K562 (cell line): ENCODE measurements around the gene SEL1L. TPM values are rescaled to one million over a fixed set of nuclear protein-coding genes. Genes with fewer than 3 reads are reported as not detected.

Experiments used
- ATAC-seq: fragments of 200-7000 bp; cut with Tn5 transposase; 3 replicates; pipeline ENCODE4 v1.9.1; 2020; ENCODE audit warnings: moderate library complexity
- BruUV-seq: library from RNA; stranded (reverse); fragments of 400-500 nt; replicated peaks from 2 replicates; lab custom pipeline; 2021; lab: Mats Ljungman, UMichigan
- CTCF ChIA-PET: fragments of 300-600 bp; formaldehyde crosslinking; extraction: SDS; loops from one replicate; lab custom pipeline; 2021; ENCODE audit warnings: low intra/inter-chr PET ratio; lab: Yijun Ruan, JAX
- POLR2A ChIA-PET: fragments of 300-600, 350-650 bp; sonication (Branson Sonifier 250); formaldehyde crosslinking; extraction: SDS; loops from one replicate; lab custom pipeline; 2021; ENCODE audit warnings: antibody characterized with exemption, inconsistent platforms; lab: Yijun Ruan, JAX
- DNase-seq, 4 experiments: peaks; one replicate each; pipeline versions ENCODE4 v3.0.0 to v3.0.0-alpha.2; 2011 to 2018; ENCODE audit warnings: low spot score in 3 of 4, mixed read lengths in 3 of 4; ENCODE audit errors: extremely low read depth in 1 of 4
- FAIRE-seq: peaks from 2 replicates; lab custom pipeline; 2011; peaks lifted over from hg19 to GRCh38; lab: Jason Lieb, UNC
- H2AFZ ChIP-seq: 2 replicates; pipeline ENCODE4 v1.6.0; 2011; ENCODE audit warnings: low read depth, low read length, control low read depth, inconsistent platforms
- H3K27ac ChIP-seq: fragments of 200-600 bp; 3 replicates; pipeline ENCODE4 v1.8.0; 2011; ENCODE audit warnings: low read depth, mild to moderate bottlenecking, control low read depth, inconsistent platforms, low read length, moderate library complexity, mixed read lengths; ENCODE audit errors: extremely low read depth
- H3K27me3 ChIP-seq, 2 experiments: fragments of 300-600 bp in 1 of 2; 2 replicates in 1 of 2; 3 replicates in 1 of 2; pipeline versions ENCODE4 v1.6.0 to v1.8.0; 2011; ENCODE audit warnings: inconsistent platforms in 2 of 2, low read length in 2 of 2, mild to moderate bottlenecking in 1 of 2, mixed read lengths in 1 of 2, moderate library complexity in 1 of 2; ENCODE audit not compliant: control insufficient read depth in 2 of 2, insufficient read depth in 2 of 2
- H3K36me3 ChIP-seq: fragments of 300-600 bp; 3 replicates; pipeline ENCODE4 v1.8.0; 2011; ENCODE audit warnings: mild to moderate bottlenecking, low read length, inconsistent platforms; ENCODE audit not compliant: control insufficient read depth, insufficient read depth
- H3K4me1 ChIP-seq, 2 experiments: fragments of 200-600 bp in 1 of 2; replicated peaks in 1 of 2; 2 replicates in 1 of 2; 3 replicates in 1 of 2; pipeline versions ENCODE4 v1.5.1 to v1.8.0; 2011; ENCODE audit warnings: inconsistent platforms in 2 of 2, low read length in 2 of 2, mild to moderate bottlenecking in 1 of 2, mixed read lengths in 1 of 2, moderate library complexity in 1 of 2; ENCODE audit not compliant: control insufficient read depth in 2 of 2, insufficient read depth in 2 of 2
- H3K4me2 ChIP-seq: 2 replicates; pipeline ENCODE4 v1.6.1; 2011; ENCODE audit warnings: low read length, control low read depth, inconsistent platforms, mixed read lengths; ENCODE audit not compliant: insufficient read depth
- H3K4me3 ChIP-seq: fragments of 200-600 bp; sonication (generic), shearing (Covaris generic); 2 replicates; pipeline ENCODE4 v1.5.1; 2016; ENCODE audit warnings: control low read depth, inconsistent platforms
- H3K79me2 ChIP-seq: fragments of 200-600 bp; 3 replicates; pipeline ENCODE4 v1.8.0; 2011; ENCODE audit warnings: low read length, inconsistent platforms; ENCODE audit not compliant: control insufficient read depth, insufficient read depth
- H3K9ac ChIP-seq, 2 experiments: 2 replicates each; pipeline versions ENCODE4 v1.6.0 to v1.6.1; 2011; ENCODE audit warnings: low read depth in 2 of 2, low read length in 2 of 2, control low read depth in 1 of 2, inconsistent platforms in 1 of 2, mild to moderate bottlenecking in 1 of 2, mixed read lengths in 1 of 2; ENCODE audit not compliant: insufficient read depth in 1 of 2
- H3K9me1 ChIP-seq: one replicate; pipeline ENCODE4 v1.6.0; 2011; ENCODE audit warnings: inconsistent platforms, mild to moderate bottlenecking, low read length, moderate library complexity; ENCODE audit not compliant: control insufficient read depth, insufficient read depth
- H3K9me3 ChIP-seq: replicated peaks from 2 replicates; pipeline ENCODE4 v1.5.1; 2011; ENCODE audit warnings: low read depth, low read length, inconsistent platforms; ENCODE audit not compliant: control insufficient read depth, insufficient read depth
- H4K20me1 ChIP-seq: replicated peaks from 2 replicates; pipeline ENCODE4 v1.6.1; 2011; ENCODE audit warnings: low read length, inconsistent platforms, mixed read lengths; ENCODE audit not compliant: control insufficient read depth, insufficient read depth
- BMI1 ChIP-seq: fragments of 150-350 bp; IDR thresholded peaks from 2 replicates; pipeline ENCODE4 v1.6.1; 2014; ENCODE audit warnings: low read length
- CREBBP ChIP-seq: IDR thresholded peaks from one replicate; pipeline ENCODE4 v1.6.1; 2012; ENCODE audit warnings: low read depth, mild to moderate bottlenecking, control low read depth, inconsistent platforms, low read length
- MYBL2 ChIP-seq, 2 experiments: fragments of 450-650 bp in 1 of 2; sonication (generic) in 1 of 2; formaldehyde crosslinking in 1 of 2; IDR thresholded peaks; 2 replicates each; pipeline versions ENCODE4 v1.6.1 to v1.8.1; 2017 to 2022; ENCODE audit warnings: borderline replicate concordance in 1 of 2, inconsistent platforms in 1 of 2, low read depth in 1 of 2, mild to moderate bottlenecking in 1 of 2, missing genetic modification reagents in 1 of 2, moderate library complexity in 1 of 2
- PRPF4 ChIP-seq: fragments of 200-400 bp; formaldehyde crosslinking; IDR thresholded peaks from one replicate; pipeline ENCODE4 v1.6.1; 2017; ENCODE audit warnings: low read length, low read depth, mild to moderate bottlenecking; ENCODE audit not compliant: insufficient read depth, poor library complexity, severe bottlenecking
- REST ChIP-seq, 2 experiments: fragments of 450-650 bp; formaldehyde crosslinking in 1 of 2; IDR thresholded peaks; 2 replicates each; pipeline versions ENCODE4 v1.4.0 to v1.6.1; 2014 to 2020; ENCODE audit warnings: mild to moderate bottlenecking in 2 of 2, borderline replicate concordance in 1 of 2, low read depth in 1 of 2
- WGBS: fragments of 100-300 bp; shearing (Covaris generic); methylation state at CpG from one replicate; pipeline ENCODE4 v1.1.6; 2016; ENCODE audit warnings: low coverage, mixed read lengths; ENCODE audit not compliant: insufficient coverage; ENCODE audit errors: missing lambda C conversion rate; 5-methylcytosine and 5-hydroxymethylcytosine counted together
- in situ Hi-C: fragments of 300-500 bp; cut with MboI; formaldehyde crosslinking; loops from 4 replicates; pipeline ENCODE4 v1.15.0; 2018; ENCODE audit warnings: inconsistent platforms, mixed read lengths
- intact Hi-C: fragments of 100-400 bp; cut with micrococcal nuclease; formaldehyde crosslinking; loops from 2 replicates; pipeline ENCODE4 v1.14.2; 2022
- polyA plus RNA-seq, 8 experiments: library from polyadenylated mRNA; depleted of rRNA in 4 of 8; stranded (reverse) in 5 of 8; unstranded in 3 of 8; fragments of >200 nt; fragmentation: Nextera tagmentation in 2 of 8; fragmentation: Illumina TruSeq in 1 of 8; extraction: Ambion mirVana in 2 of 8; extraction: Trizol in 1 of 8; gene quantifications; 2 replicates each; pipeline versions ENCODE4 v1.2.1 to v1.2.3, GENCODE V29; 2011 to 2014; ENCODE audit warnings: inconsistent platforms in 1 of 8, missing spikeins in 1 of 8
- total RNA-seq, 7 experiments: library from RNA; depleted of rRNA in 6 of 7; stranded (reverse); fragments of >200 nt in 6 of 7; fragmentation: Illumina TruSeq in 2 of 7; extraction: Trizol in 2 of 7; gene quantifications; 2 replicates each; pipeline versions ENCODE4 v1.2.1 to v1.2.3, GENCODE V29; 2011 to 2021; ENCODE audit warnings: low replicate concordance in 1 of 7
- TF ChIP-seq, protein P1 (sequence below): IDR thresholded peaks from 2 replicates; pipeline ENCODE4 v1.6.1; 2012; ENCODE audit warnings: low read depth, low read length, improper control_type of control experiment, borderline replicate concordance
- TF ChIP-seq, protein P2 (sequence below): fragments of 250-450 bp; sonication (Bioruptor Pico); IDR thresholded peaks from 2 replicates; pipeline ENCODE4 v1.5.0; 2021

Gene SEL1L
- total and polyA plus RNA-seq, 9 of the 15 experiments (the other 6 are each of a cell fraction or from before 2014, with no cell fraction given) = 7.7 to 21.1 (median 13.6) TPM

DNA sequence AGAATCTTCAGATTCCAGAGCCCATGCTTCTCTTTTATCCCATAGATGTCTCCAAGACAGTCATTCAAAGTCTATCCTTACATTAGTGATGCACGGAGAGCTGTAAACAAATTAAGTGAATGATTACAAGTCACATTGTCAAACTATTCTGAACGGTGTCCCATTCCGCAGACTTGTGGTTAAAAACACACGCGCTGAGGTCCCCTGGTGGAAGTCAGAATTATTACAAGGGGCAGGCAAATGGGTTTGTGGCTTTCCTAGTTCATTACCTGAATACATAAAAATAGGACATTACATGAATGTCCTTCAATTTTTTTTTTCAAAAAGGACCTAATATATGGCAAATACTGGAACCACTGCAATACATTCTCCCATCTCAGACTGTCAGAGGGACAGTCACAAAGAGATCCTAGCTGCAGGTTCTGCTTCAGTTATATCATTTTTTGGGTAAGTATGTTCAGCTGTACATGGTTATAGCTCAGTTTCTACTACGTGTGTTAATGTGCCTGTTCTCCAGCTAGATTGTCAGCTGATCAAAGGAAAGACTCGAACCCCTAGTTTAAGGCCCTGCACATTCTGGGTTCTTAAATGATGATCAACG lies 80.4 kb downstream of the SEL1L start:
- ChIA-PET POLR2A (interaction anchor here (0.6 kb wide), 1 partner anchor 383 kb away, joined by 3 read pairs; no protein-coding TSS in a partner anchor), CTCF (interaction anchor here (2.1 kb wide), 1 partner anchor 184 kb away, joined by 32 read pairs; no protein-coding TSS in a partner anchor)
- WGBS = 13% methylated on average over 8 of the region's 8 CpGs
- H3K36me3 ChIP-seq = no peaks in the 10 kb centered on the region
- no peaks in the 10 kb centered on the region for H4K20me1 ChIP-seq
- H3K27me3 ChIP-seq = no peaks in the 10 kb centered on the region
- H3K4me1 ChIP-seq = peaks cover 2 to 6% of the 10 kb centered on the region in 2 experiments; a peak in 4 of 5 replicates
- intact Hi-C loops (loop anchor here (1.0 to 5.0 kb wide), 4 partner anchors 18 to 184 kb away; partner anchors contain the start of gene STON2), in situ Hi-C loops (loop anchor here (5.0 to 25.0 kb wide), 2 partner anchors 181 to 466 kb away; no protein-coding TSS in a partner anchor)
- no peak overlapping the region for H3K27ac ChIP-seq
- DNase-seq = peak; percentile 38 to 70 (median 45)
- no TSS peak for BruUV-seq
- H2AFZ ChIP-seq = peak overlapping the region; percentile 77
- no peaks in the 10 kb centered on the region for H3K79me2 ChIP-seq
- ATAC-seq = peak; percentile 82
- no peak overlapping the region for H3K4me3 ChIP-seq
- no peak overlapping the region for H3K4me2 ChIP-seq
- no peaks in the 10 kb centered on the region for H3K9me1 ChIP-seq
- peak; percentile 69 for FAIRE-seq
- no peak overlapping the region for H3K9ac ChIP-seq
- no peaks in the 10 kb centered on the region for H3K9me3 ChIP-seq
- TF ChIP-seq, protein P1, sequence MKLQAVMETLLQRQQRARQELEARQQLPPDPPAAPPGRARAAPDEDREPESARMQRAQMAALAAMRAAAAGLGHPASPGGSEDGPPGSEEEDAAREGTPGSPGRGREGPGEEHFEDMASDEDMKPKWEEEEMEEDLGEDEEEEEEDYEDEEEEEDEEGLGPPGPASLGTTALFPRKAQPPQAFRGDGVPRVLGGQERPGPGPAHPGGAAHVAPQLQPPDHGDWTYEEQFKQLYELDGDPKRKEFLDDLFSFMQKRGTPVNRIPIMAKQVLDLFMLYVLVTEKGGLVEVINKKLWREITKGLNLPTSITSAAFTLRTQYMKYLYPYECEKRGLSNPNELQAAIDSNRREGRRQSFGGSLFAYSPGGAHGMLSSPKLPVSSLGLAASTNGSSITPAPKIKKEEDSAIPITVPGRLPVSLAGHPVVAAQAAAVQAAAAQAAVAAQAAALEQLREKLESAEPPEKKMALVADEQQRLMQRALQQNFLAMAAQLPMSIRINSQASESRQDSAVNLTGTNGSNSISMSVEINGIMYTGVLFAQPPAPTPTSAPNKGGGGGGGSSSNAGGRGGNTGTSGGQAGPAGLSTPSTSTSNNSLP = 0 out of 2 replicates have a peak, but pooled peaks have one; percentile 28
- TF ChIP-seq MYBL2 (IDR thresholded peaks at IDR 0.05; ENCODE audit: low read depth) (no peak), MYBL2 (CRISPR knock-in tag; IDR thresholded peaks at IDR 0.05; ENCODE audit: borderline replicate concordance) (no peak), REST (IDR thresholded peaks at IDR 0.05; ENCODE audit: borderline replicate concordance) (peak; percentile 82), REST (CRISPR knock-in tag; IDR thresholded peaks at IDR 0.05; ENCODE audit: low read depth) (no peak), PRPF4 (no peak), BMI1 (no peak), CREBBP (no peak)
- TF ChIP-seq, protein P2, sequence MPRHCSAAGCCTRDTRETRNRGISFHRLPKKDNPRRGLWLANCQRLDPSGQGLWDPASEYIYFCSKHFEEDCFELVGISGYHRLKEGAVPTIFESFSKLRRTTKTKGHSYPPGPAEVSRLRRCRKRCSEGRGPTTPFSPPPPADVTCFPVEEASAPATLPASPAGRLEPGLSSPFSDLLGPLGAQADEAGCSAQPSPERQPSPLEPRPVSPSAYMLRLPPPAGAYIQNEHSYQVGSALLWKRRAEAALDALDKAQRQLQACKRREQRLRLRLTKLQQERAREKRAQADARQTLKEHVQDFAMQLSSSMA (CRISPR knock-in tag) = no peak
